GM12873 (cell line): ENCODE results near the gene CACNA2D3.

Source experiments
- TF ChIP-seq, protein P1 (sequence below): IDR thresholded peaks from 2 replicates; pipeline ENCODE4 v1.5.1; 2012; ENCODE audit warnings: low read depth, mild to moderate bottlenecking, moderate library complexity, low read length, control low read depth; ENCODE audit not compliant: insufficient read depth; ENCODE audit errors: missing control alignments

Gene CACNA2D3

DNA sequence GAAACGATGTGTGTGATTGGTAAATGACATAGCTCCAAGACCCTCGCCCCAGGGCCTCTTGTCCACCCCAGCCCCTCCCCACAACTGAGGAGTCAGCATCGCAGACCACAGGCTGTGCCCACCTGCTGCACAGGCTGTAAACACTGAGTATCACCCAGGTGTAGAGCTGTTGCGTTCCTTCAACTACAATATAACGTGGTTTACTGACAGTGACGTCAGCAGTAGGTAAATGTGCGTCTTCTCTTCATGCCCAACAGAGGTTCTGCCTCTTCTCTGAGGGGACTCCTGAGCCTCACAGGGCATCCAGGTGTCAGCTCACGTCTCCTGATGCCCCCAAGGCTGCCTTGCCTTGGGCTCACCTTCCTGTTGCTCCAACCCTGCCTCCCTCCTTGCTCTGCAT lies 395.1 kb downstream of the CACNA2D3 start:
- TF ChIP-seq, protein P1, sequence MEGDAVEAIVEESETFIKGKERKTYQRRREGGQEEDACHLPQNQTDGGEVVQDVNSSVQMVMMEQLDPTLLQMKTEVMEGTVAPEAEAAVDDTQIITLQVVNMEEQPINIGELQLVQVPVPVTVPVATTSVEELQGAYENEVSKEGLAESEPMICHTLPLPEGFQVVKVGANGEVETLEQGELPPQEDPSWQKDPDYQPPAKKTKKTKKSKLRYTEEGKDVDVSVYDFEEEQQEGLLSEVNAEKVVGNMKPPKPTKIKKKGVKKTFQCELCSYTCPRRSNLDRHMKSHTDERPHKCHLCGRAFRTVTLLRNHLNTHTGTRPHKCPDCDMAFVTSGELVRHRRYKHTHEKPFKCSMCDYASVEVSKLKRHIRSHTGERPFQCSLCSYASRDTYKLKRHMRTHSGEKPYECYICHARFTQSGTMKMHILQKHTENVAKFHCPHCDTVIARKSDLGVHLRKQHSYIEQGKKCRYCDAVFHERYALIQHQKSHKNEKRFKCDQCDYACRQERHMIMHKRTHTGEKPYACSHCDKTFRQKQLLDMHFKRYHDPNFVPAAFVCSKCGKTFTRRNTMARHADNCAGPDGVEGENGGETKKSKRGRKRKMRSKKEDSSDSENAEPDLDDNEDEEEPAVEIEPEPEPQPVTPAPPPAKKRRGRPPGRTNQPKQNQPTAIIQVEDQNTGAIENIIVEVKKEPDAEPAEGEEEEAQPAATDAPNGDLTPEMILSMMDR: no peak

DNA sequence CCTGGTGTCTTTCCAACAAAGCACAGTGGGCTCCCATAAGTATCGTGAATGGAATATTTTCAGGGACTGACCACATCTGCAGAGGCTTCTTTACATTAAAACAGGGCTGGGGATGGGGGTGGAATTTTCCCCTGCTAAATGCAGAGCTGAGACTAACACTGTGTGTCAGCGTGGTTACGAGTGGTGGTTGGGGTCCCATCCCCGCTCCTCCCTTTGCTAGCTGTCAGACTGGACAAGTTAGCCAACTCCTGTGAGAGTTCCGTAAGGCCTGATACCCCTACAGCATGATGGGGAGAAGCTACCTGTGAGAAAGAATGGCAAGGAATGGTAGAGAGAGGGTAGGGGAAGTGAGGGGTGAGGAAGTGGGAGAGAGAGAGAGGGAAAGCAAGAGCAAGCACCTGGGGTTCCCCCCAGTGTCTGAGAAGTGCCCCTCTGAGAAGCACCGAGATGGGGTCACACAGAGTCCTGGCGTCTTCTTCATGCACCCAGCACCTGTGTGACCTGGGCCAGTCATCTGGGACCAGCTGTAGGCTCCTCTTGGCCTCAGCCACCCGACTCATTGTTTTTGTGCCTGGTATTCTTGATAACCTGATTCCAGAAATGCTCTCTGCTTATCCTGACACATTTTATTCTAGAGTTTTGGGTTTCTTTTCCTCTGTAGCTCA lies 395.8 kb downstream of the CACNA2D3 start:
- TF ChIP-seq, protein P1: no peak

DNA sequence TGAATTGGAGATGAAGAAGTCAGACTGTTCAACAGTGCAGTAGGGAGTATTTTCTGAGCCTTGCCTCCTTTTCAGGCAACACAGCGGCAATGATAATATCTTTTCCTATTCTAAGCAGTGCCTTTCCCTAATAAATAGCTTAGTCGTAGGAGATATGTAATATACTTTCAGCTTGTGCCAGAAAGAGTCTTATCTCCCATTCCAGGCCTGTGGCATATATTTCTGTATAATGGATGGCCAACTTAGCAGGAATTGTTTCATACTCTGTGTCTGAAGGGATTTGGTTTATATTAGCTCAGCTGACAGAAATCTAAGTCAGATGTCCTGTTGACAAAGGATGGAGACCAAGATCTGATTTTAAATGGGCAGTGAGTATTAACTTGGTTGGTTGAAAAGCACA lies 397.1 kb downstream of the CACNA2D3 start:
- TF ChIP-seq, protein P1: no peak

DNA sequence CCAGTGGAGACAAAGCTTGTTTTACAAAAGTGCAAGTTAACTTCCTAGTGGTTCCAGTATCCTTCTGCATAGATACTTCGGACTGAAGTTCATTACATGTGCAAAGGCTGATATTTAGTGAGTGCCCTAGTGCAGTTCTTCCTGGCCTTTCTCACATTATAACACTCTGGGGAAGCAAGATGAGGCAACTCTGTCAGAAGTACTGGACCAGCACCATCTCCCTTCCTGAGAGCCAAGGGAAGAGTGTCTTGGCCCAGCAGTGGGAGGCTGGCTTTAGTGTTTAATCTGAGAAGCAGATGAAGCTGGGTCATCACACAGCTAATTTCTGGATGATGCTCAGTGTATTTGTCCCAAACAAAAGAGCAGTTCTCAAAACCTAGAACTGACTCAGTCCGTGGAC lies 397.7 kb downstream of the CACNA2D3 start:
- TF ChIP-seq, protein P1: no peak

DNA sequence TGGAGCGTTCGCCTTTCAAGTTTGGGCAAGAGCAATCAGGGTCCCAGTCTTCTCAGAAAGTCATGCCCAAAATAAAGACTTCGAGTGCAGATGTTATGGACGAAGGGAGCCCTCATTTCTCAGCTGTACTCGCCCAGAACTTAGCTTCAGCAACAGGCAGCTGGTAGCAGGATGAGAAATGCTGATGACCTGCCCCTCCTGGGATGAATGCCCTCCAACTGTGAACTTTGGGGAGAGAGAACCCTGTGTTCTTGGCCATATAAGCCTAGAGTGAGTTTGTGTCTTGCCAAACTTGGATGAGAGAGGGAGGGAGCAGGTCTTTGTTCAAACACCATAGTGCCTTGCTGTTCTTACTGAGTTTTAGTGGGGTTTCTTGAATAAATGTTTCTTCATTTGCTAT lies 405.2 kb downstream of the CACNA2D3 start:
- TF ChIP-seq, protein P1: no peak

DNA sequence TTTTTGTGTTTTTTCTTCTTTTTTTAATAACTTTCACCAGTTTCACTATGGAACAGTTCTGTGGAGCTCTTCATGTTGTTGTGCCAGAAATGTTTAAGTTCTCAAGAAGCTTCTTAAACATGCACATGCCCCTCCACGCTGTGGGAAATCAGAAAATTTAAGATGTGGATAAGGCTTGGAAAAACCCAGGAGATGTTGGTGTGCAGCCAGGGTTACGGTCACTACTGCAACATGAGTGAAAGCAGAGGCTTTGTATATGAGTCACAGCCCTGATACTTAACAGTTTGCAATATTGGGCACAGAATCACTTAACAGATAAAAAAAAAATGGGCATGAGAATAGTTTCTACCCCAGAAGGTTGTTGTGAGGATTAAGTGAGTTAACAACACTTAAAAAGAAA lies 405.6 kb downstream of the CACNA2D3 start:
- TF ChIP-seq, protein P1: no peak

DNA sequence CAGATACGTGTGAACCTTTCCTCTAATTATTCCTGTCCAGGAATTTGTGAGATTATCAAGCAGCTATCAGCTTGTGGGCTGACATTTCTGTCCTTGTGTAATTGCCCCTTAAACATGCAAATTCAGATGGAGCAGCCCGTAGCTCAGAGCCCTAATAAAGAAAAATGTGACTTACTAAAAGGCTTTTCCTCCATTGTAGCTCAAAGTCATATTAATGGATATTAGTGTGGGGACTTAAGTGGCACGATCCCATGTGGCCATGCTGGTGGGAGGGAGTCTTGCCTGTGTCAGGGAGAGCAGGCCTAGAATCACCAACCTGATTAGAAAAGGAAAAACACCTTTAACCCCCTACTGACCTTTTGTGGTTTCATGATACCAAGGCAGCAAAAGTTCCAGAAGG lies 406.3 kb downstream of the CACNA2D3 start:
- TF ChIP-seq, protein P1: no peak
